Left forelimb (tissue), 1 donor: ENCODE results near the gene NDC1.
"Not testable (repeated sequence)": the region's sequence is repeated elsewhere in the genome, so short reads cannot be mapped to it uniquely, and the experiment has no call there.

Experiments
- DNase-seq: peaks from one replicate; pipeline ENCODE4 v3.0.0-alpha.2; 2018; ENCODE audit warnings: low spot score

NDC1 gene

DNA sequence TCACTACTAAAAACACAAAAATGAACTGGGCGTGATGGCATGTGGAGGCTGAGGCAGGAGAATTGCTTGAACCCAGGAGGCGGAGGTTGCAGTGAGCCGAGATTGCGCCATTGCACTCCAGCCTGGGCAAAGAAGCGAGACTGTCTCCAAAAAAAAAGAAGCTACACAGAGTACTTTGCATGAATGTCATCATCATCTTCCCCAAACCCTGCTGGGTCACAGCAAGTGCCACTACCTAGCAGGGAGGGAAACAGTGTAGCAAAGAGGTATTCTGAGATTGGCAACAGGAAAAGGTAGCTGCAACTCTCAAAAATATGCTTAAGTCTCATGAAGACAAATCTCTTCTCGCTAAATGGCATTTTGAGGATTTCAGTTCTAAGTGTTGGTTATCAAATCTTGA is 12.8 kb downstream of the NDC1 start:
- no peak for DNase-seq

DNA sequence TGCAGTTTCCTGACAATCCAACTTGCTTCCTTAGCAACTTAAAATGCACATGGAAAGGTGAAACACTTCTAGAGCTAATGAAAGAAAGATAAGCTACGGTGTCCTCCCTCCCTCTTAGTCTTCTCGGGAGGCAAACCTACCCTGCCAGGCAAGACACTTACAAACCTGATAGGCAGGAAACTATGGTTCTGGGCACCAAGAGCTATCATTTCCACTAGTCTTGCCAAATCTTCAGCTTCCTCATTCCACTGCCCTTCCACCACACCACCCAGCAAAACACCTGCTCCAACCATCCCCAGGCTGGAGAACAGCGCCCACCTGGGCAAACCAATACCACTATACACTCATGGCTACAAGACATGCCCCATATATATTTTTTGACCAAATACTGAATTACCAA is 15.2 kb downstream of the NDC1 start:
- no peak for DNase-seq

DNA sequence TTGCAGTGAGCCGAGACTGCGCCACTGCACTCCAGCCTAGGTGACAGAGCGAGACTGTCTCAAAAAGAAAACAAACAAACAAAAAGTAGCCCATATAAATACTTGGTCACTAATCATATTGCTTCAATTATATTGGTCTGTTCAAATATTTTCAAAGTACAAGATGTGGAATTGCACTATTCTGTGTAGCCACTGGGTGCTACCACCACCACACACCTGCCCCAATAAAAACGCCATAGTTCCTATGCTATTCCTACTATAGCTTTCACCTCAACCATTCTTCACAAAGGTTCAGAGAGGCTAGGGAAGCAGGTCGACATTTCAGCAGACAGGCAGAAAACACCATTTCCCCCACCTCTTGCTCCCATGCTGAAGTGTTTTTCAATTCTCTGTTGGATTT is 16.7 kb downstream of the NDC1 start:
- DNase-seq, result no peak

DNA sequence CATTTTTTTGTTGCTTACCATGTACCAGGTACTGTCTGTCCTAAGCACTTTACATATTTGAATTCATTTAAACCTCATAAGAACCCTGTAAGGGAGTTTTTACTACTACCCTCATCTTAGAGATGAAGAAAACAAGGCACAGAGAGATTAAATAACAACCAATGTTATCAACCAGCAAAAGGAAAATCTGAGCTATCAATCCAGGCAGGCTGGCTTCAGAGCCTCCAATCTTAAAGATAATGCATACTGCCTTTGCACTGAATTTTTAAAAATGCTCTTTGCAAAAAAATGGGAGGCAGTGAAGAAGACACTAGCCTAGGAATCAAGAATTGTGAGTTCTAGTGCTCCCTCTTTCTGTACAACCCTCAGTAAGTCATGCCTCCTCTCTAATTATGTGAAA is 18.7 kb downstream of the NDC1 start:
- DNase-seq, result no peak

DNA sequence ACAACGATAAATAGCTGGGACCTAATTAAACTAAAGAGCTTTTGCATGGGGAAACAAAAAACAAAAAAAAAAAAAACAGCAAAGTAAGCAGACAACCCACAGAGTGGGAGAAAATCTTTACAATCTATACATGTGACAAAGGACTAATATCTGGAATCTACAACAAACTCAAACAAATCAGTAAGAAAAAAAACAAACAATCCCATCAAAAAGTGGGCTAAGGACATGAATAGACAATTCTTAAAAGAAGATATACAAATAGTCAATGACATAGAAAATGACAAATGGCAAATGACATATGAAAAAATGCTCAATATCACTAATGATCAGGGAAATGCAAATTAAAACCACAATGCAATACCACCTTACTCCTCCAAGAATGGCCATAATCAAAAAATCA is 21.5 kb downstream of the NDC1 start:
- DNase-seq, result not testable (repeated sequence)

DNA sequence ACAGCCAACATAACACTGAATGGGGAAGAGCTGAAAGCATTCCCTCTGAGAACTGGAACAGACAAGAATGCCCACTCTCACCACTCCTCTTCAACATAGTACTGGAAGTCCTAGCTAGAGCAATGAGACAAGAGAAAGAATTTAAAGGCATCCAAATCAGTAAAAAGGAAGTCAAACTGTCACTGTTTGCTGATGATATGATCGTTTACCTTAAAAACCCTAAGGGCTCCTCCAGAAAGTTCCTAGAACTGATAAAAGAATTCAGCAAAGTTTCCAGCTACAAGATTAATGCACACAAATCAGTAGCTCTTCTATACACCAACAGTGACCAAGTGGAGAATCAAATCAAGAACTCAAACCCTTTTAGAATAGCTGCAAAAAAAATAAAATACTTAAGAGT is 22.6 kb downstream of the NDC1 start:
- DNase-seq, result not testable (repeated sequence)

DNA sequence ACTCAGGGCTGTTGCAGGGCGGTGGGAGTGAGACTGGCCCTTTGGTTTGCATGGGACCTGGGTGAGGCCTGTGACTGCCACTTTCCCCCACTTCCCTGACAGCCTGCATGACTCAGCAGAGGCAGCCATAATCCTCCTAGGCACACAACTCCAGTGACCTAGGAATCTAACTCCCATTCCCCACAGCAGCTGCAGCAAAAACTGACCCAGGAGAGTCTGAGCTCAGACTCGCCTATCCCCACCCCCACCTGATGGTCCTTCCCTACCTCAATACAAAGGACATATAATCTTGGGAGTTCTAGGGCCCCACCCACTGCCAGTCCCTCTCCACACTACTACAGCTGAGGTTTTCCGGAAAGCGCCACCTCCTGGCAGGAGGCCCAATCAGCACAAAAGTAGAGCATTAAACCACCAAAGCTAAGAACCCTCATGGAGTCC is 26.7 kb downstream of the NDC1 start:
- no peak for DNase-seq

DNA sequence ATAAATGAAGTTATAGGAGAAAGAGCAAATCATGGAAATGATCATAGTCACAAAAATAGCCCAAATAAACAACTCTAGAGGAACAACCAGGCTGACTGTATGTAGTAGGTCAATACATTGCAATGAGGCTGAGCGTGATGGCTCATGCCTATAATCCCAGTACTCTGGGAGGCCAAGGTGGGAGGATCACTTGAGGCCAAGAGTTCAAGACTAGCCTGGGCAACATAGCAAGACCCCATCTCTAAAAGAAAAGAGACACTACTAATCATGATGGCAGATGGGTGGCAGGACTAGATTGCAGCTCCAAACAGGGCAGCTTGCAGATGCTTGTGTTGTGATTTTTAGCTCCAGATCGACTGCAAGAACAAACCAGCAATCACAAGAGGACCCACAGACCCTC is 27.6 kb downstream of the NDC1 start:
- DNase-seq, result no peak

DNA sequence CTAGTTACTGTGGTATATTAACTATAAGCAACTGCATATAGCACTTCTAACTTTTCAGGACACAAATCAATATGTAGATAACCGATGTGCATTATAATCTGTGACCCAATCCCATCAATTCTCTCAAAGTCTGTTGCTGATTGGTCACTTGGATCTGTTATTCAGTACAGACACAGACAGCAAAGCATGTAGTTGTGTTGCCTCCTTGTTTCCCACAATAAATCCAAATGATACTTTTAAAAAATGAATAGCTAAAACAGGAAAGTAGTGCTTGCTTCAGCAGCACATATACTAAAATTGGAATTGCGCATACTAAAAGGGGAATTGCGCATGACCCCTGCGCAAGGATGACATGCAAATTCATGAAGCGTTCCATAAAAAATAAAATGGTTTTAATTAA is 28.1 kb downstream of the NDC1 start:
- DNase-seq, result no peak

DNA sequence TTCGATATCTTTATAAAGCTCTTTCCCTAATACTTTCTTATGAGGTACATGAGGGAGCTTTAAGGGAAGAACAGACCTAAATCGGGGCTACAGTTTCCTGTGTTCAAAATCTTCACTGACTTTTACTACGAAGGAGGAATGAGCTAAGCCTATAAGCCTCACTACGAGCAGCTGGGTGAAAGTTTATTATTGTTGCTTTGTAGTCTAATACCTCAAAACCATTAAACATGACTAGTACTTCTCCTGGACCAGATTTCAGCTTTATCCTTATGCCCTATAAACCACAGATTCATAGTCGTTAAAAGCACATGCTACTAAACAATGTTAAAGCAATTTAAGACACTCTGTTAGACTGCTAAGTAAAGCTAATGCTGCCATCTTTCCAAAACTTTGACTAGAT is 30.2 kb downstream of the NDC1 start:
- no peak for DNase-seq

DNA sequence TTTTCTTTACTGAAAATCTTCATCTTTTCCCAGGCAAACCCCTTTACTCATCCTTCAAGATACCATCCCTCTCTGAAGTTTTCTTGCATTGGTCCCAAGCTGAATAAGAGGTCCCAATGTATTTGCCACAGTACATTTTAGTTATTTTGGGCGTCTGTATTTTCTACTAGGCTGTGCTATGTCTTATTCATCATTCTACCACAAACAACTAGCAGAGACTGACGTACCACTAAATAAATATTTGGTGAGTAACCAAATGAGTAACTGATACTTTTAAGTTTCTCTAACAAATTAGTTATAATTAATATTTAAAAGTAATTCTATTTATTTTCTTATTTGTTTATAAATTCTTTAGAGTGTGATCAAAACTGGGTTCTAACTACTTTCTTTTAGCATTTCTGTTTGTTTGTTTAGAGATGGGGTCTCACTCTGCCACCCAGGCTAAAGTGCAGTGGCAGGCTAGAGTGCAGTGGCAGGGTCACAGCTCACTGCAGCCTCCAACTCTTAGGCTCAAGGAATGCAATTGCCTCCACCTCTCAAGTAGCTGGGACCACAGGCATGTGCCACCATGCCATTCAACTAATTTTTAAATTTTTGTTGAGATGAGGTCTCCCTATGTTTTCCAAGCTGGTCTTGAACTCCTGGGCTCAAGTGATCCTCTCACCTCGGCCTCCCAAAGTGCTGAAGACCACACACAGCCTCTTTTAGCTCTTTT is 33.1 kb downstream of the NDC1 start:
- no peak for DNase-seq

DNA sequence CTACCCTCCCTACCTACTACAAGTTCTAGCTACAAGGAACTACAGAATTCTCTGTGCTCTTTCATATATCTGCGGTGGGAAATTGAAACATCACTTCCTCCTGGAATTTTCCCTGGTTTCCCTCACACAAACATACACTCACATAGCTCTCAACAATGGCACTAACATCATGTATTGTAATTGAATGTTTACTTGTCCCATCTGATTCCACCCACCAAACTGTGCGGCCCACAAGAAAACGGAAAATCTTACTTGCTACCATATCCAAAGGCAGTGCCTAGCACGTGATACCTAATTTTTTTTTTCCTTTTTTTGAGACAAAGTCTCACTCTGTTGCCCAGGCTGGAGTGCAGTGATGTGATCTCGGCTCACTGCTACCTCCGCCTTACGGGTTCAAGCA is 33.9 kb downstream of the NDC1 start:
- DNase-seq, result no peak

DNA sequence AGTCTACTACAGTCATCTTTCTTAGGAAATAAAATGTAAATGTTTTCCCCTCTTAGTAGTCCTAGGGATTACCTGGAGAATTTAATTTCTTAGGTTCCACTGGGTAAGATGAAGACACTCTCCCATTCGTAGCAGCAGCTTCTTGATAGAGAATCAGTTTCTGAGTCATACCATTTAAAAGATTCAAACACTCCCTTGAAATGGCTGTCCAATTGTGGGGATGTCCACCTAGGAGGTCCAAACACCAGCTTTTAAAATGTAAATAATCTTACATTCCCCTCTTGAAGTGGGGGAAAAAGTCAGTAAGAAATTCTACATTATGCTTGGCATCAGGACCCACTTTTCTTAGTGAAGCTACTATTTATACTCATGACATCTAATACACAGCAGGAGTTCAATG is 37.5 kb downstream of the NDC1 start:
- no peak for DNase-seq

DNA sequence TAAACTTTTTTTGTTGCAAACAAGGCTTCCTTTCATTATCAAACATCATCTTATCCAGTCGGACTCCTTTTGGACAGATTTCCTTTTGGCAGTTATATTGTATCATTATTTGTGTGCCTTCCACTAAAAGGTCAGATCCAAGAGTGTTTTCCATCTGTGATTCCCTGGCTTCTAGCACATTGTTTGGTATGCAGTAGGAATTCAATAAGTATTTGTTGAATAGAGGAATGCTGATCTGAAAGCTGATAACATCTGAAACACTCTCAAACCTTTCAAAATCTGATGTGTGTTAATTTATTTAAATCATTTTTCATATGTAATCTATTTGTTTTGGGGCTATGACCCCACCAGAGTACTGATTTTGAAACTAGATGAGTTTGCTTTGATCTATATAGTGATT is 39.0 kb downstream of the NDC1 start:
- DNase-seq, result no peak

DNA sequence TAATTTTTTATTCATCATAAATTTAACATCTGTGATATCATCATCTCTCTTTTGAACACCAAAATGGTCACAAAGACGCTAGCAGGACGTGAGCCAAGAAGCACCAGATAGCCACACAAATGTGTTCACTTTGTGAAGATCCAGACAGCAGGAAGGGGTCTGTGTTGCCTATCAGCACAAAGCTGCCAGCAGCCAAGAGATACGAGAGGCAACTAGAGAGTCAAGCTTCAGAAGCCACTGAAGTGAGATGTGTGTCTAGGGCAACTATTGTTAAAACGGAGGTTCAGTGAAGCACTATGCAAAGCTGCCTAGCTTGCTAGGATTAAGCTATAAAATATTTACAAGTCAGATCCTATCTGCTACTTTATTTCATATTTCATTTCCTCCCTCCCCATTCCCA is 45.3 kb downstream of the NDC1 start:
- DNase-seq, result no peak

DNA sequence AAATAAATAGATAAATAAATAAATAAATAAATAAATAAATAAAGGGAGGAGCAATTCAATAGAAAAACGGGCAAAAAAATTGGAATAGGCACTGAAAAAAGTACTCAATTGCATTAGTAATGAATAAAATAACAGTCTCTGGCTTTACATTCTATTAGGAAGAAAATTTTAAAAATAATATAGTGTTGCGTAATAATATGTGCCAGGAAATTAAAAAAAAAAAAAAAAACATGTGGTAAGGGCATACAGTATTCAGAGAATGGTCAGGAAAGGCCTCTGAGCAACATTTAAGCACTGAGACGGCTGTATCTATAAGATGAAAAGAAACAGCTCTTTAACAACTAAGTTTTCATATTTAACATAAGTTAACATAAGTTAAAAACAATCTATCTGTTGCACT is 50.4 kb downstream of the NDC1 start:
- no peak for DNase-seq

DNA sequence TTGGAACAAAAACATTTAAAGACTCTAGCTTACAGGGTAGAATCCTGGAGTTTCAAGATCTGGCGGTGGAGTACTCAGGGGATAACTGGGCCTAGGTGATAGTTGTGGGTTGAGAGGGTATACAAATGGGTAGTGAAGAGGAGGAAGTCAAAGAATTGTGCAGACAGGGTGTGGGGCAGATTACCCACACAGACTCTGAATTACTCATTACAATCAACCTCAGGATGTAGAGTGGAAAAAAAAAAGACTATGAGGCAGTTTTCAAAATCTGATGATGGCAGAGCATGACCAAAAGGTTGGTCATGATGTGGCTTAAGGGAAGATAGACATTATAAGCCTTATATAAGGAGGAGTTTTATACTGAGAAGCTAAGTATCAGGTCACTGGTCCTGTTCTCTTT is 55.0 kb downstream of the NDC1 start:
- no peak for DNase-seq

DNA sequence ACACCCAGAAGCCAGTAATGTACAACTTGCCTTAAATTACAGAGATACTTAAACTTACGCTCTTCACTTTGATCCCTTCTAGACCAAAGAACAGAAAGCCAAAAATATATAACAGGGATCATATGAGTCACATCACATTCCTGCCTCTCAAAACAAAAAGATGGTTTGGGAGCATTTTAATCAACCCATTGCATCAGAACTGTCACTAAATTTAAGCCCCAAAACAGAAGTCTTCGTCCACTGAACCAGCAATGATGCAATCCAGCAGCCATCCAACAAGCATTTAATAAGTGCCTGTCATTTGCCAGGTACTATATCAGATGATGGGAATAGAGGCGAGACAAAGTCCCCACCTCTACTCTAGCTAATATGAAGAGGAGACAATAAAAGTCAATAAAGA is 56.4 kb downstream of the NDC1 start:
- no peak for DNase-seq

DNA sequence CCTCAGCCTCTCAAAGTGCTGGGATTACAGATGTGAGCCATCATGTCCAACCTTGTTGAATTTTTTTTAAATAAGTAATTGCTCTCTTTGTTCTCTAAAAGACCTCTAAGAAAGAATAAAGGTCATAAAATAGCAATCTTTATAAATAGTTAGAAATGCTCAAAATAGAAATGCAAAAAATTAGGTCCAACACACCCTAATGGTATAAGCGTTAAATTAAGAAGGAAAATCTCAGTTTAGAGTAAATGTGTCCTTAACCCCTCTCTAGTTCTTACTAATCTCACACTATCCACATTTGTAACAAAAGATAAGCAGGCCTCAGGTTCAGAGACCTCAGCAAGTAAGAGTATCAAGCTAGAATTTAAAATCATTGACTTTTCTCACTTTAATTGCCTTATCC is 60.8 kb downstream of the NDC1 start:
- DNase-seq, result no peak

DNA sequence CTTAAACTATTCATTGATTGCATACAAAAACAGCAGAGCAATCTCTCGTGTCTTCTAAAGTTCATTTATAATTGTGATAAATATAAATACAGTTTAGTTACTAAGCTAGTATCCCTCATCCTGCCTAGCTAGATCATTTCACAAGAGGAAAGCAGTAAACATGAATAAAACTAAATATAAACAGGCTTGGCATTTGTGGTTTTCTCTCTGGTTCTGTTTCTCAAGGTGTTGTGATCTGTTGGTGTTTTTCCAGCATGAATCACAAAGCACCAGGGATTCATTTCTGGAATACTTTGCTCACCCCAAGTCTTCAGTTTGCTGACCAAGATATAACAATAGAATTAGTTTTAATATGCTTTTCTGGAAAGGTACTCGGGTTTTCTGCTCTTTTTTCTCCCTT is 66.4 kb downstream of the NDC1 start:
- DNase-seq, result no peak

DNA sequence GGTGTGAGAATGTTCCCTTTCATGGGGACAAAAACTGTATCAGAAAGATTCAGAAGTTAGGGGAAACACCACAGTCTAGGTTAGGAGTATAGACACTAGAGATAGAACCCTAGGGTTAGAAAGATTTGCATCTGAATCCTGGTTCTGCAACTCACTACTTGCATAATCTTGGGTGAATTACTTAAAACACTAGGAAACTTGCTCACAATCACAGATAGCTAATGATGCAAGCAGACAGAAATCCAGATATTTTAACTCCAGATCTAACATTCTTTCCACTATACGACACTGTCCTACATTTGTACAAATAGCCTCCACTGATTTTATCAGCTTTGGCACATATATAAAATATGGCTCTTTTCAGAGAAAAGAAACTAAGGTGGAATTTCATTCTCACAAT is 68.3 kb downstream of the NDC1 start:
- DNase-seq, result no peak

DNA sequence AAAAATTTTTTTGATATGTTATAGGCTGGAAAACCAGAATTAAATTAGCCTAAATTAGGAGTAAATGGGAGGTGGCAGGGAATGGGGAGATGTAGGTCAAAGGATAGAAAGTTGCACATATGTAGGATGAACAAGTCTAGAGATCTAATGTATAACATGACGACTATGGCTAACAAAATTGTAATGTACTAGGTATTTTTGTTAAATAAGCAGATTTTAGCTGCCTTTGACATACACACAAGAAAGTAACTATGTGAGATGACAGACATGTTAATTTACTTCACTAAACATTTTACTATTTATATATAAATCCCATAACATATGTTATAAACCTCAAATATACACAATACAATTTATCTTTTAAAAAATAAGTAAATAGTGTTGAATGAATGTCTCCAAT is 68.9 kb downstream of the NDC1 start:
- no peak for DNase-seq

DNA sequence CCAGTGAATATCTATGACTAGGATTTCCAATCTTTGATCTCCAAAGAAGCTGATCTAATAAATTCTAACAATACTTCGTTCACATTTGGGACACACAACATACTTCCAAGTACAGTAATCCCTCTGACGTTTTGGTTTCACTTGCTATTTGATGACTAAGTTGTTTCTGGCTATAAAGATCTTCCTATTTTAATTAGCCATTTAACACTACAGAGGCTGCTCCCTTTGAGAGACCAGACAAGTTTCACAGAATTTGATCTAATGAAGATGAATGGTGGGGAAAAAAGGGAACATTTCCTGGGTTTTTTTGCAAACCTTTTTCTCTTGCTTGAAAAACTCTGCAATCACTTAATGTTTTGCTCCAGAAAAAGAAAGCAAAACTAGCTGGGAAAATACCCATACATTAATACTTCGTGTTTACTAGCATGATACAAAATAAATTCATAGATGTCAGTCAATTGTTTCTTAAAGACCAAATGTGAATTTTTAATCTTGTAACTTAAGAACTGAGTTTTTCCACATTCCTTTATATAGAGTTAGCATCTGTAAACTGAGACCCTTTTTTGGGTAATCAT is 71.2 kb downstream of the NDC1 start:
- DNase-seq, result no peak

DNA sequence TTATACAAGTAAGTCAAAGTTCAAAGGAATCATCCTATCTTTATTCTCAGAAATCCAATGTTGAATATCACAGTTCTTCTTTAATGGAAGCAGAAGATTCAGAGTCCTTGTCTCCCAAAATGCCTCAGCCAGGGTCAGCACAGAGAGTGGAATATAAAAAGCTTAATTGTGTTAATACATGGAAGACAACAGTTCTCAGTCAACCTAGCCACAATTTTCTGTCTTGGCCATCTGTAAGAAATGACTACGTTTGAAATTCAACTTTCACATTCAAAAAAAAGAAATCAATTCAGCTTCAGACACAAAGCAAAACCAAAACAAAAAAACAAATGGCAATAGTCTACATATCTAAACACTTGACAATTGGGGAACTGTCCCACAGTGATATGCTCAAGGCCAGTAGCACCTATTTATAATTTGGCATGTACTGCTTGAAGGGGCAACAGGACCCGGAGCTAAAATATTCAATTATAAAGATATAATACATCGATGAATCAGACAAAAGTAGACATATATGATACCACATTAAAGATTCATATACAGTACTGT is 71.8 kb downstream of the NDC1 start:
- DNase-seq, result no peak
